GM21423 (cell line): Measurements from ENCODE around the gene MANSC4.
"Not testable (repeated sequence)": the region's sequence is repeated elsewhere in the genome, so short reads cannot be mapped to it uniquely, and the experiment has no call there.

Experiments
- ATAC-seq: cut with Tn5 transposase; IDR thresholded peaks from one replicate; pipeline ENCODE4 v1.9.1; 2021; ENCODE audit warnings: mild to moderate bottlenecking, moderate library complexity; ENCODE audit not compliant: unreplicated experiment

MANSC4 gene

GRCh38 chr12:27756670-27757195, 23.3 kb downstream of the MANSC4 start:
- ATAC-seq: no peak

DNA sequence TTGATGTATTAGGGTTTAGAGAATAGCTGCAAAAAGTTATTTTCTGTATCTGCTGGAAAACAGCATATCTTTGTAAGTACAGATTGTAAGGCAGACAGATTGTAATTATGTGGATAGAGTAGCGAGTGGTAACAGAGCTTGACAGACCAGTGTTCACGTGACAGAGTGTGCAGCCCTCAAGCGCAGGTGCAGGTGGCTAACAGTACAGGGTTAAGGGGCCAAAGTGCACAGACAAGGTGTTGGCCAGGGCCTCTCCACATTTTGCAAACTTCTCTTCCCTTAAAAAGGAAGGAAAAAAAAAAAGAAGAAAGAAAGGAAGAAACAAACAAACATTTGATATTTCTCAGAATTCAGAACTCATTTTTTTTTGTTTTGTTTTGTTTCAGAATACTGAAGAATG, 25.2 kb downstream of the MANSC4 start:
- ATAC-seq: no peak

- no peak for ATAC-seq
Observed at GRCh38 chr12:27751386-27752047, 28.5 kb downstream of the MANSC4 start.

DNA sequence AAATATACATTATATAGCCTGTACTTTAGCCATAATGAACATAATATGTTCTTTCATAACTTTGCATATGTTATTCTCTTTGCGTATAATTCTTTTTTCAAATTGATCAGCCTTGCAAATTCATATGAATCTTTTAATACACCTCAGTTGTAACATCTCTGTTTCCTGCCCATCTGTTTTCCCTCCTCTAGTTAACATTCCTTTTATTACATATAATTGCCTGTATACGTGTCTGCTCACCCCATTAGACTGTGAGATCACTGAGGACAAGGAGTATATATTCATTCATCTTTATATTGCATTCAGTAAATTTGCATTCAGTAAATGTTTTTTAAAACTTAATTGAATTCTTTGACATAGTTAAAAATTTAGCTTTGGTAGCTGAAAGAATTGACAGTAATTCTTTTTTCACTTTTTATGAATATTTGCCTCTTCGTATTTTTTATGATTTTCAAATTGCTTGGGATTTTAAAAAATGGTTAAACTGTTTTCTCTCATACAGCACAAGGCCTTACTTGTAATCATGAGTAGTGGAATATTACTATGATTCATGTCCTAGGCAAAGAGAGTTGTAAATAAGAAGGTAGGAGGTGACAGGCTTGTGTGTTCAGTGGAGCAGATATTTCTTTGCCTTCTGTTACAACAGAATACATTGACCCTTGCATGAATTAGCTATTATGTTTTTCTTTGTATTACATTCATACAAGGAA, 32.8 kb downstream of the MANSC4 start:
- ATAC-seq: no peak

- not testable (repeated sequence) for ATAC-seq
Observed at GRCh38 chr12:27745734-27746133, 34.3 kb downstream of the MANSC4 start.

DNA sequence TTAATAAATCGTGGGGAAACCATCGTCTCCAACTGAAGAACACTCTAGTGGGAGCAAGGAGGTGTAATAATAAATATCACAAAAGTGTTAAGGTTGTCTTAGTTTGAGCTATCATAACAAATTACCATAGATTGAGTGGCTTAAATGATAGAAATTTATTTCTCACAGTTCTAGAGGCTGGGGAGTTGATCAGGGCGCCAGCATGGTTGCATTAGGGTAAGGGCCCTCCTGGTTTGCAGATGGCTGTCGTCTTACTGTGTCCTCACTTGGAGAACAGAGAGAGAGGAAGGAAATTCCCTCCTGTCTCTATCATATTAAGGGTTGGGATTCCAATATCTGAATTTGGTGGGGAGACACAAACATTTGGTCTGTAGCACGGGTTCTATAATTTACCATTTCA, 36.4 kb downstream of the MANSC4 start:
- ATAC-seq: no peak

GRCh38 chr12:27734321-27734720, 45.7 kb downstream of the MANSC4 start:
- ATAC-seq: not testable (repeated sequence)

- no peak for ATAC-seq
Observed at GRCh38 chr12:27733791-27734190, 46.2 kb downstream of the MANSC4 start.

GRCh38 chr12:27733052-27733656, 46.9 kb downstream of the MANSC4 start:
- peak; percentile 68 for ATAC-seq

- ATAC-seq: no peak
Observed at GRCh38 chr12:27732281-27732680, 47.8 kb downstream of the MANSC4 start.

DNA sequence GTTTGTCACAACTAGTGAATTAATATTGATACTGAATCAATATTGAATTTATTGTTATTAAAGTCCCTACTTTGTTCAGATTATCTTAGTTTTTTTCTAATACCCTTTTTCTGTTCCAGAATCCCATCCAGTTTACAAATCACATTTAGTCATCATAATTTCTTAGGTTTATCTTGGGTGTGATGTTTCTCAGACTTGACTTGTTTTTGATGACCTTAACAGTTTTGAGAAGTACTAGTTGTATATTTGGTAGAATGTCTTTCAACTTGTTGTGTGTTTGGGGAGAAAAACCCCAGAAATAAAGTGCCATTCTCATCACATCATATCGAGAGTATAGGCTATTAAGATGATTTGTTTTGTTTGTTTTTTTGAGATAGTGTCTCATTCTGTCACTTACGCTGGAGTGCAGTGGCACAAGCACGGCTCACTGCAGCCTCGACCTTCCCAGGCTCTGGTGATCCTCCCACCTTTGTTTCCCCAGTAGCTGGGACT, 49.9 kb downstream of the MANSC4 start:
- ATAC-seq: no peak

DNA sequence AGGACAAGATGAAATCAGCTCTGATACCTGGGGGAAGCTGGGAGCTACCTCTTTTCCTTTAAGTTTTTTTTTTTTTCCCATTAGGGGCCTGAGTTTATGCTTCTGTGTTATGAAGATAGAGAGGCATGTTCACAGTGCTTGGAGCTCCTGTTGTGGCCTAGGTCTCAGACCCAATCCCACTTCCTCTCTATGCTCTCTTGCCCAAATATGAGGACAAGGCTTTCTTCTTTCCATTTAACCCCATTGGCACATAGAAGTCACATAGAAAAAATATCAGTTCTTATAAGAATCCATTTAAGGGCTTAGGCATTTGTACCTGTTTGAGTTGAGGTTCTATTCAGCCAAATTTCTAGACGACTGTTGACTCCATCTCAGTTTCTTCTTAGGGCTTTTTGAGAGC, 56.8 kb downstream of the MANSC4 start:
- ATAC-seq: no peak
